Endodermal cell (in vitro differentiated cells): ENCODE measurements around the gene RMDN3. TPM values are rescaled to one million over a fixed set of nuclear protein-coding genes. Genes with fewer than 3 reads are reported as not detected.

Source experiments
- DNase-seq: peaks from one replicate; pipeline ENCODE4 v3.0.0-alpha.2; 2017
- H3K27ac ChIP-seq: 2 replicates; pipeline ENCODE4 v1.5.1; 2013; ENCODE audit warnings: mild to moderate bottlenecking, low read depth, low read length, moderate library complexity
- H3K27me3 ChIP-seq: 2 replicates; pipeline ENCODE4 v1.6.1; 2013; ENCODE audit warnings: mild to moderate bottlenecking, low read length, moderate library complexity; ENCODE audit not compliant: insufficient read depth, control insufficient read depth, poor library complexity, severe bottlenecking
- H3K36me3 ChIP-seq: 2 replicates; pipeline ENCODE4 v1.7.0; 2013; ENCODE audit warnings: mild to moderate bottlenecking, low read length, moderate library complexity; ENCODE audit not compliant: control insufficient read depth, insufficient read depth
- H3K4me1 ChIP-seq: one replicate; pipeline ENCODE4 v1.7.0; 2013; ENCODE audit warnings: low read length; ENCODE audit not compliant: control insufficient read depth, insufficient read depth
- H3K4me3 ChIP-seq: 2 replicates; pipeline ENCODE4 v1.5.1; 2013; ENCODE audit warnings: mild to moderate bottlenecking, low read length, moderate library complexity
- H3K9ac ChIP-seq: 2 replicates; pipeline ENCODE4 v1.6.1; 2013; ENCODE audit warnings: mild to moderate bottlenecking, low read length, moderate library complexity; ENCODE audit not compliant: poor library complexity, severe bottlenecking; ENCODE audit errors: extremely low read depth
- H3K9me3 ChIP-seq: 2 replicates; pipeline ENCODE4 v1.6.1; 2013; ENCODE audit warnings: mild to moderate bottlenecking, low read length, moderate library complexity; ENCODE audit not compliant: control insufficient read depth
- H3K27ac Mint-ChIP-seq: 2 replicates; pipeline ENCODE4 v1.8.0; 2020; ENCODE audit warnings: mixed read lengths
- H3K27me3 Mint-ChIP-seq: 2 replicates; pipeline ENCODE4 v1.8.0; 2021; ENCODE audit warnings: mild to moderate bottlenecking, mixed read lengths; ENCODE audit not compliant: insufficient read depth
- H3K36me3 Mint-ChIP-seq: 2 replicates; pipeline ENCODE4 v1.8.0; 2020; ENCODE audit warnings: low read depth, mixed read lengths
- H3K4me1 Mint-ChIP-seq: 2 replicates; pipeline ENCODE4 v1.8.0; 2020; ENCODE audit warnings: mixed read lengths
- H3K4me3 Mint-ChIP-seq: 2 replicates; pipeline ENCODE4 v1.8.0; 2020; ENCODE audit warnings: mild to moderate bottlenecking, moderate library complexity, mixed read lengths
- H3K9me3 Mint-ChIP-seq: 2 replicates; pipeline ENCODE4 v1.8.0; 2020; ENCODE audit warnings: mild to moderate bottlenecking, mixed read lengths
- WGBS, 2 experiments: methylation state at CpG; one replicate each; pipeline versions ENCODE4 v1.1.5 to v1.1.7; 2013; ENCODE audit warnings: missing lambda C conversion rate in 2 of 2, mixed read lengths in 1 of 2; ENCODE audit not compliant: insufficient coverage in 1 of 2, insufficient read length in 1 of 2; 5-methylcytosine and 5-hydroxymethylcytosine counted together
- total RNA-seq, 2 donors: library from RNA; stranded (reverse); fragmentation: NEBNext Ultra II Directional in 1 of 2; extraction: Animal tissue kit (Norgen Biotek cat#: 25700) in 1 of 2; gene quantifications; 2 replicates in 1 of 2; 3 replicates in 1 of 2; pipeline ENCODE4 v1.2.1, GENCODE V29; 2021
- TF ChIP-seq, protein P1 (sequence below): fragments of 200-600 bp; sonication (generic); conservative IDR thresholded peaks from 2 replicates; pipeline ENCODE4 v1.5.0; 2021; ENCODE audit warnings: antibody characterized with exemption, mild to moderate bottlenecking

The RMDN3 gene
- total RNA-seq, 2 donors from 2014 or later: 15.7 to 23.5 TPM

DNA sequence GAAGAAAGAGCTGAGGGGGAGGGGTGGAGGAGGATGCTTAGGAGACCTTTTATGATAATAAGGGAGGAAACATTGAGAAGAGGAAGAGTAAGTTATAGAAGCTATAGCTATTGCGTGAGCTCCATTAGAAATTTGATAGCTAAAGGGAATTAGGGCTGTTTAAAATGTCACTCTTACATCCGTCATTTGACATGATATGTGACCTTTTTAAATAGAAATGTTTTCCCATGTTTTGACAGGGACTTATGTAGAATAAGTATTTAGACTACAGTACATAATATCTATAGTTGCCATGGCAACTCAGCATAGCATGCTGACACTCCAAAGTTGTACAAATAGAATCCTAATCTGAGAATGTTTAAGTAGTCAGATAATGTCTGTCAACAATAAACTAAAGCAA lies 40.9 kb downstream of the RMDN3 start:
- Mint-ChIP-seq H3K27ac (no peak overlapping the region), H3K4me3 (no peak overlapping the region), H3K9me3 (no peaks in the 10 kb centered on the region), H3K27me3 (no peaks in the 10 kb centered on the region), H3K4me1 (no peaks in the 10 kb centered on the region), H3K36me3 (peaks cover 54% of the 10 kb centered on the region)
- H3K4me1 ChIP-seq: no peaks in the 10 kb centered on the region
- H3K36me3 ChIP-seq: peaks cover 63% of the 10 kb centered on the region
- WGBS, 2 experiments: 83 to 97% methylated on average over 2 of the region's 2 CpGs
- H3K9me3 ChIP-seq: no peaks in the 10 kb centered on the region
- TF ChIP-seq, protein P1, sequence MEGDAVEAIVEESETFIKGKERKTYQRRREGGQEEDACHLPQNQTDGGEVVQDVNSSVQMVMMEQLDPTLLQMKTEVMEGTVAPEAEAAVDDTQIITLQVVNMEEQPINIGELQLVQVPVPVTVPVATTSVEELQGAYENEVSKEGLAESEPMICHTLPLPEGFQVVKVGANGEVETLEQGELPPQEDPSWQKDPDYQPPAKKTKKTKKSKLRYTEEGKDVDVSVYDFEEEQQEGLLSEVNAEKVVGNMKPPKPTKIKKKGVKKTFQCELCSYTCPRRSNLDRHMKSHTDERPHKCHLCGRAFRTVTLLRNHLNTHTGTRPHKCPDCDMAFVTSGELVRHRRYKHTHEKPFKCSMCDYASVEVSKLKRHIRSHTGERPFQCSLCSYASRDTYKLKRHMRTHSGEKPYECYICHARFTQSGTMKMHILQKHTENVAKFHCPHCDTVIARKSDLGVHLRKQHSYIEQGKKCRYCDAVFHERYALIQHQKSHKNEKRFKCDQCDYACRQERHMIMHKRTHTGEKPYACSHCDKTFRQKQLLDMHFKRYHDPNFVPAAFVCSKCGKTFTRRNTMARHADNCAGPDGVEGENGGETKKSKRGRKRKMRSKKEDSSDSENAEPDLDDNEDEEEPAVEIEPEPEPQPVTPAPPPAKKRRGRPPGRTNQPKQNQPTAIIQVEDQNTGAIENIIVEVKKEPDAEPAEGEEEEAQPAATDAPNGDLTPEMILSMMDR: no peak
- no peak overlapping the region for H3K27ac ChIP-seq
- DNase-seq: no peak
- no peak overlapping the region for H3K4me3 ChIP-seq
- H3K9ac ChIP-seq: no peak overlapping the region
- no peaks in the 10 kb centered on the region for H3K27me3 ChIP-seq

DNA sequence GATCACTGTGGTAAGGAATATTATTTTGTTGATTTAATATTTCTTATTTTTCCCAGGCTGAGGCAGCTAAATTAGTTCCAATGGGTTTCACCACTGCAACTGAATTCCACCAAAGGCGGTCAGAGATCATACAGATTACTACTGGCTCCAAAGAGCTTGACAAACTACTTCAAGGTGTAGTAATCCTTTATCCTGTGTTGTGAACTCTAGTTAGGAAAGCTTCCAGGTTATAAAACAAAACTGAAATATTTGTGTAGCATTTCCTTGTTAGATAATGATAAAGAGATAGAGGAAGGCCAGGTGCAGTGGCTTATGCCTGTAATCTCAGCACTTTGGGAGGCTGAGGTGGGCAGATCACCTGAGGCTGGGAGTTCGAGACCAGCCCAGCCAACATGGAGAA lies 48.9 kb downstream of the RMDN3 start:
- Histone ChIP-seq H3K27ac (no peak overlapping the region), H3K9ac (no peak overlapping the region), H3K27me3 (no peaks in the 10 kb centered on the region), H3K4me3 (no peak overlapping the region), H3K36me3 (peaks cover 69% of the 10 kb centered on the region), H3K4me1 (no peaks in the 10 kb centered on the region), H3K9me3 (no peaks in the 10 kb centered on the region)
- Mint-ChIP-seq H3K9me3 (no peaks in the 10 kb centered on the region), H3K36me3 (peaks cover 42% of the 10 kb centered on the region), H3K27ac (no peak overlapping the region), H3K4me3 (no peak overlapping the region), H3K4me1 (no peaks in the 10 kb centered on the region), H3K27me3 (no peaks in the 10 kb centered on the region)
- no peak for DNase-seq
- TF ChIP-seq, protein P1: no peak
- WGBS, 2 experiments: 90 to 100% methylated on average over 2 of the region's 2 CpGs

DNA sequence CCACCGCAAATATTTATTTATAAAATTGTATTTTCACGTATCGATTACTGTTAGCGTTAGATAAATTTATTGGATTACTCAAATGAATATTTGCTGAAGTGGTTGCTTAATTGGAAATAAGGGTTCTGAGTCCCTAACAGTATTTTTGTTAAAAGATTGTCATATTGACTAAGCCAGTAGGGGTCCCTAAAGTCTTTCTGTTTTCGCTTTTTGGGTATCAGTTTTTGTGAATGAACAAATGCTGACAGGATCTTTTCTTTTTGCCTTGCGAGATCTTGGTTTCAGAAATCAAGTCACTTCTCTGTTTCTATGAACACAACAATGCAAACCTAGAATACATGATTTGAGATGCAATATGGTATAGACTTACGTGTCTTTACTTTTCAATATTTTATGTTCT lies 53.0 kb downstream of the RMDN3 start:
- DNase-seq: no peak
- H3K27ac Mint-ChIP-seq: no peak overlapping the region
- no peaks in the 10 kb centered on the region for H3K9me3 Mint-ChIP-seq
- H3K4me1 Mint-ChIP-seq: no peaks in the 10 kb centered on the region
- TF ChIP-seq, protein P1: peak; percentile 52
- peaks cover 39% of the 10 kb centered on the region for H3K36me3 Mint-ChIP-seq
- WGBS, 2 experiments: 96 to 100% methylated on average over 6 to 7 of the region's 7 CpGs
- H3K4me3 Mint-ChIP-seq: no peak overlapping the region
- H3K27ac ChIP-seq: no peak overlapping the region
- no peak overlapping the region for H3K4me3 ChIP-seq
- no peaks in the 10 kb centered on the region for H3K4me1 ChIP-seq
- no peak overlapping the region for H3K9ac ChIP-seq
- H3K27me3 ChIP-seq: no peaks in the 10 kb centered on the region
- H3K27me3 Mint-ChIP-seq: no peaks in the 10 kb centered on the region
- H3K36me3 ChIP-seq: peaks cover 72% of the 10 kb centered on the region
- H3K9me3 ChIP-seq: no peaks in the 10 kb centered on the region
